Measurements from ENCODE around the gene ZNF740.

DNA sequence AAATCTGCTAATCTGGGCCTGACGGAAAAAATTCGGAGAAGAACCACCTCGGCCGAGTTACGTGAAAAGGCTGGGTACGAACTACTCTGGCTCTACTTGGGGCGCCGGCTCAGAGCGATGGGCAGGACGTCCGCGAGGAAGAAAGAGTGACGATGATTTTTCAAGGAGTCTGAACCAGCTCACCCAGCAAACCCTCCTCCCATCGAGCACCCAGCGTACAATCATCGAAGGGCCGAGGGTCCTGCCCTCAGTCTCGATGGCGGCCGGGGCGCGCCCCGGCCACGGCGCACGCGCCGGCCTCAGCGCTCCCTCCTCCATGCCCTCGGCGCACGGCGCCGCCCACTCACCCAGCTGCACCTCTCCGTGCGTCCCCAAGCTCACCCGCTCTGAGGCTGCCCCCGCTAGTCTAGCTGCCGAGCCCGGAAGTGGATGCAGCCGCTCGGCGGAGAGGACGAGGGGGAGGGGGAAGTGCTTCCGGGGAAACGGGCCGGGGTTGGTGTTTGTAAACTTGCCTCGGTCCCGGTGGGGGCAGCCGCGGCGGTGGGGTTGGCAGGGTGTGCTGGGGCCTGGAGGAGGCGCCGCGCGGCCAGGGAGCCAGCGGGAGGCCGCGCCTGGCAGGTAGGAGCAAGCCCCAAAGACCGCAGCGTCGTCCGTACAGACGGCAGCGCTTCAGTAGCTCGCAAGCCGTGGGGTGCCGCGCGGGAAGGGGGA, at the start of gene ZNF740, which contains the start of gene CSAD:
- peak; percentile 83 for TF ChIP-seq POLR2A (IDR thresholded peaks at IDR 0.05; ENCODE audit: low read depth, low read length)
- peak; percentile 70; the same call in 1 of the 2 replicates for TF ChIP-seq POLR2AphosphoS5 (IDR thresholded peaks at IDR 0.05; ENCODE audit: low read depth, low read length)

All from GM12892 (cell line).